Mammary epithelial cell (primary cell): Measurements from ENCODE around the gene CORO2B.

Source experiments
- CTCF ChIP-seq, 2 donors: IDR thresholded peaks in 1 of 2; conservative IDR thresholded peaks in 1 of 2; 2 replicates each; pipeline ENCODE4 v1.5.1; 2011 to 2012; ENCODE audit warnings: inconsistent platforms in 2 of 2, low read length in 2 of 2, mild to moderate bottlenecking in 2 of 2, control low read depth in 1 of 2, low read depth in 1 of 2; ENCODE audit not compliant: insufficient read depth in 1 of 2; ENCODE audit errors: extremely low read depth in 1 of 2
- EZH2 ChIP-seq: IDR thresholded peaks from 2 replicates; pipeline ENCODE4 v1.6.1; 2012; ENCODE audit warnings: low read length, inconsistent platforms, borderline replicate concordance

DNA sequence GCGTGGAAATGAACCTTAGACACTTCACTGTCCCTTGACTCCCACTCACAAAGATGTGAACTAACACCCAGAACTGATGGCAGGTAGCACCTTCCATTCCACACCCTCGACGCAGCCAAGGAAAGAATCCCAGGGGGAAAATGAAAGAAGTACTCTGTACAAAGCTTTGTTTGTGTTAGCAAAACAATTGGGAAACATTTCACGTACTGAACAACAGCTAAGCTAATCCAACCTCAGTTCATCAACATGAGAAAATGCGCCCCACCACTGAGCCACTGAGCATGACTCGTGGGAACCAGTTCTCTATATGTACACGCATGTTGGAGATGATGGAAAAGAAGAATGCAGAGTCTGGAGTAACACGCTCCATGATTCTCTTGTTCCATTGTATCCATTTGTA lies 32.0 kb downstream of the CORO2B start:
- TF ChIP-seq CTCF (conservative IDR thresholded peaks at IDR 0.05 in 1 of 2, IDR thresholded peaks at IDR 0.05 in 1 of 2; ENCODE audit: extremely low read depth in 1 of 2, insufficient read depth in 1 of 2, low read depth in 1 of 2, low read length in 2 of 2) (no peak), EZH2 (no peak)
